IPS-18c (cell line): ENCODE measurements around the gene PIGBOS1.

Source experiments
- H3K4me3 ChIP-seq: 2 replicates; pipeline ENCODE4 v1.7.0; 2013; ENCODE audit warnings: low read depth, mild to moderate bottlenecking, low read length, moderate library complexity; ENCODE audit not compliant: insufficient read depth
- H3K9me3 ChIP-seq: one replicate; pipeline ENCODE4 v1.6.1; 2013; ENCODE audit warnings: mild to moderate bottlenecking, low read length, moderate library complexity; ENCODE audit not compliant: control insufficient read depth, insufficient read depth

Gene PIGBOS1

GRCh38 chr15:55318588-55319494, at the start of gene PIGBOS1, which contains the start of gene PIGB:
Gene PIGBOS1, minus strand, starts transcription at chr15:55319123. Its CDS starts 1,331 bp downstream, at chr15:55317792.
Gene PIGB, plus strand, starts transcription at chr15:55319222. Its CDS starts 29 bp downstream, at chr15:55319251.
- peak within 1 kb of the TSS; percentile 87 for H3K4me3 ChIP-seq

GRCh38 chr15:55366981-55367380, 48.1 kb upstream of the PIGBOS1 start:
- no peak overlapping the region for H3K4me3 ChIP-seq
- peaks cover 2% of the 10 kb centered on the region for H3K9me3 ChIP-seq

More at GRCh38 chr15:55318588-55319494, at the start of gene PIGBOS1, which contains the start of gene PIGB:
- H3K9me3 ChIP-seq: no peaks in the 10 kb centered on the region

- Histone ChIP-seq H3K9me3 (peaks cover 2% of the 10 kb centered on the region), H3K4me3 (no peak overlapping the region)
Measured at GRCh38 chr15:55362641-55363040, 43.7 kb upstream of the PIGBOS1 start.

- Histone ChIP-seq H3K9me3 (no peaks in the 10 kb centered on the region), H3K4me3 (no peak overlapping the region)
Measured at GRCh38 chr15:55361048-55361447, 42.1 kb upstream of the PIGBOS1 start.

- Histone ChIP-seq H3K9me3 (no peaks in the 10 kb centered on the region), H3K4me3 (no peak overlapping the region)
Measured at GRCh38 chr15:55360256-55360655, 41.3 kb upstream of the PIGBOS1 start.

- Histone ChIP-seq H3K9me3 (no peaks in the 10 kb centered on the region), H3K4me3 (no peak overlapping the region)
Measured at GRCh38 chr15:55358471-55358870, 39.5 kb upstream of the PIGBOS1 start.

- Histone ChIP-seq H3K4me3 (no peak overlapping the region), H3K9me3 (no peaks in the 10 kb centered on the region)
Measured at GRCh38 chr15:55357774-55358173, 38.9 kb upstream of the PIGBOS1 start.

- Histone ChIP-seq H3K9me3 (no peaks in the 10 kb centered on the region), H3K4me3 (no peak overlapping the region)
Measured at GRCh38 chr15:55356985-55357585, 38.2 kb upstream of the PIGBOS1 start.

GRCh38 chr15:55353025-55353424, 34.1 kb upstream of the PIGBOS1 start:
- no peak overlapping the region for H3K4me3 ChIP-seq
- no peaks in the 10 kb centered on the region for H3K9me3 ChIP-seq

GRCh38 chr15:55349282-55349681, 30.4 kb upstream of the PIGBOS1 start:
- H3K4me3 ChIP-seq: no peak overlapping the region

GRCh38 chr15:55348281-55348778, 29.4 kb upstream of the PIGBOS1 start:
- H3K4me3 ChIP-seq: no peak overlapping the region
- no peaks in the 10 kb centered on the region for H3K9me3 ChIP-seq

More at GRCh38 chr15:55349282-55349681, 30.4 kb upstream of the PIGBOS1 start:
- H3K9me3 ChIP-seq: no peaks in the 10 kb centered on the region

- Histone ChIP-seq H3K9me3 (no peaks in the 10 kb centered on the region), H3K4me3 (no peak overlapping the region)
Measured at GRCh38 chr15:55344206-55344605, 25.3 kb upstream of the PIGBOS1 start.

GRCh38 chr15:55343168-55343567, 24.2 kb upstream of the PIGBOS1 start:
- Histone ChIP-seq H3K9me3 (no peaks in the 10 kb centered on the region), H3K4me3 (no peak overlapping the region)

GRCh38 chr15:55337160-55337559, 18.2 kb upstream of the PIGBOS1 start:
- Histone ChIP-seq H3K4me3 (no peak overlapping the region), H3K9me3 (no peaks in the 10 kb centered on the region)

- H3K9me3 ChIP-seq: no peaks in the 10 kb centered on the region
- no peak overlapping the region for H3K4me3 ChIP-seq
Measured at GRCh38 chr15:55334997-55335396, 16.1 kb upstream of the PIGBOS1 start.

- Histone ChIP-seq H3K9me3 (no peaks in the 10 kb centered on the region), H3K4me3 (no peak overlapping the region)
Measured at GRCh38 chr15:55334371-55334770, 15.4 kb upstream of the PIGBOS1 start.

GRCh38 chr15:55327387-55327786, 8.5 kb upstream of the PIGBOS1 start:
- H3K9me3 ChIP-seq: no peaks in the 10 kb centered on the region
- H3K4me3 ChIP-seq: no peak overlapping the region

GRCh38 chr15:55322467-55322866, 3.5 kb upstream of the PIGBOS1 start:
- Histone ChIP-seq H3K4me3 (no peak overlapping the region), H3K9me3 (no peaks in the 10 kb centered on the region)
